PFSK-1 (cell line): Measurements from ENCODE around the gene IGSF9B.

Experiments
- FOXP2 ChIP-seq: optimal IDR thresholded peaks from 2 replicates; pipeline ENCODE3; 2011; ENCODE audit warnings: borderline replicate concordance, control low read depth, inconsistent platforms; ENCODE audit not compliant: insufficient read depth; ENCODE audit errors: extremely low read length, extremely low read depth
- POLR2AphosphoS5 ChIP-seq: IDR thresholded peaks from 2 replicates; pipeline ENCODE4 v1.6.1; 2012; ENCODE audit warnings: low read depth, mild to moderate bottlenecking, control low read depth, low read length, moderate library complexity
- REST ChIP-seq, 2 experiments: IDR thresholded peaks; 2 replicates each; pipeline versions ENCODE4 v1.6.1 to v1.8.0; 2011 to 2012; ENCODE audit warnings: low read depth in 2 of 2, low read length in 2 of 2, control low read depth in 1 of 2, inconsistent platforms in 1 of 2, mild to moderate bottlenecking in 1 of 2, moderate library complexity in 1 of 2; ENCODE audit not compliant: insufficient read depth in 1 of 2
- SIN3A ChIP-seq: IDR thresholded peaks from 2 replicates; pipeline ENCODE4 v1.6.1; 2012; ENCODE audit warnings: mild to moderate bottlenecking, low read length, moderate library complexity, borderline replicate concordance; ENCODE audit not compliant: insufficient read depth
- TAF1 ChIP-seq: IDR thresholded peaks from 2 replicates; pipeline ENCODE4 v1.6.1; 2012; ENCODE audit warnings: low read length, control low read depth, borderline replicate concordance; ENCODE audit not compliant: insufficient read depth

The IGSF9B gene

GRCh38 chr11:133907216-133907615, 49.6 kb downstream of the IGSF9B start:
- TF ChIP-seq SIN3A, result no peak

- TF ChIP-seq TAF1 (no peak), POLR2AphosphoS5 (no peak), REST (IDR thresholded peaks at IDR 0.05; ENCODE audit: insufficient read depth in 1 of 2, low read depth in 2 of 2, low read length in 2 of 2) (no peak), SIN3A (no peak), FOXP2 (no peak)
Measured at GRCh38 chr11:133906746-133907145, 50.0 kb downstream of the IGSF9B start.

- no peak for TF ChIP-seq FOXP2
- TF ChIP-seq SIN3A, result no peak
Measured at GRCh38 chr11:133906241-133906640, 50.5 kb downstream of the IGSF9B start.

GRCh38 chr11:133905677-133906156, 51.1 kb downstream of the IGSF9B start:
- no peak for TF ChIP-seq SIN3A
- no peak for TF ChIP-seq REST (IDR thresholded peaks at IDR 0.05; ENCODE audit: insufficient read depth in 1 of 2, low read depth in 2 of 2, low read length in 2 of 2)
- TF ChIP-seq FOXP2, result no peak
- TF ChIP-seq TAF1, result no peak
- TF ChIP-seq POLR2AphosphoS5, result no peak

GRCh38 chr11:133904818-133905515, 51.8 kb downstream of the IGSF9B start:
- TF ChIP-seq TAF1, result no peak
- TF ChIP-seq REST (IDR thresholded peaks at IDR 0.05; ENCODE audit: insufficient read depth in 1 of 2, low read depth in 2 of 2, low read length in 2 of 2), result no peak
- TF ChIP-seq SIN3A, result no peak
- no peak for TF ChIP-seq POLR2AphosphoS5
- TF ChIP-seq FOXP2, result no peak
